ENCODE data around the gene RFX7. TPM values are rescaled to one million over a fixed set of nuclear protein-coding genes. Genes with fewer than 3 reads are reported as not detected.
"Not testable (repeated sequence)": the region's sequence is repeated elsewhere in the genome, so short reads cannot be mapped to it uniquely, and the experiment has no call there.

RFX7 gene
- total RNA-seq, result 34.0 and 36.3 TPM in 2 replicates

GRCh38 chr15:56243163-56244037 is at the start of gene RFX7:
TSS of gene RFX7 (minus strand) at chr15:56243879. CDS start at chr15:56243285, 594 bp downstream.
- Mint-ChIP-seq H3K27ac (peak within 1 kb of the TSS; percentile 99), H3K36me3 (ENCODE audit: low read depth) (peaks cover 9% of the 10 kb centered on the region), H3K4me1 (peaks cover 37% of the 10 kb centered on the region), H3K27me3 (no peaks in the 10 kb centered on the region), H3K9me3 (no peaks in the 10 kb centered on the region), H3K4me3 (peak within 1 kb of the TSS; percentile 98)
- intact Hi-C loops (cut with micrococcal nuclease), result loop anchor here (2.0 to 10.0 kb wide), 8 partner anchors 36 to 909 kb away; partner anchors contain the start of genes CCPG1, MNS1, NEDD4 and PIERCE2
- DNase-seq, result peak; percentile 94

GRCh38 chr15:56292546-56293316 is 49.1 kb upstream of the RFX7 start:
- intact Hi-C loops (cut with micrococcal nuclease), result no loop called here
- no peaks in the 10 kb centered on the region for H3K4me1 Mint-ChIP-seq
- H3K9me3 Mint-ChIP-seq, result peaks cover 9% of the 10 kb centered on the region
- peaks cover 2% of the 10 kb centered on the region for H3K27me3 Mint-ChIP-seq
- no peak for DNase-seq
- no peaks in the 10 kb centered on the region for H3K36me3 Mint-ChIP-seq (ENCODE audit: low read depth)
- no peak overlapping the region for H3K27ac Mint-ChIP-seq
- no peak overlapping the region for H3K4me3 Mint-ChIP-seq

- Mint-ChIP-seq H3K36me3 (ENCODE audit: low read depth) (no peaks in the 10 kb centered on the region), H3K27me3 (peaks cover 2% of the 10 kb centered on the region), H3K27ac (no peak overlapping the region), H3K4me1 (no peaks in the 10 kb centered on the region), H3K4me3 (no peak overlapping the region), H3K9me3 (peaks cover 9% of the 10 kb centered on the region)
- DNase-seq, result no peak
- intact Hi-C loops (cut with micrococcal nuclease), result no loop called here
Observed at GRCh38 chr15:56291741-56292140, 48.1 kb upstream of the RFX7 start.

DNA sequence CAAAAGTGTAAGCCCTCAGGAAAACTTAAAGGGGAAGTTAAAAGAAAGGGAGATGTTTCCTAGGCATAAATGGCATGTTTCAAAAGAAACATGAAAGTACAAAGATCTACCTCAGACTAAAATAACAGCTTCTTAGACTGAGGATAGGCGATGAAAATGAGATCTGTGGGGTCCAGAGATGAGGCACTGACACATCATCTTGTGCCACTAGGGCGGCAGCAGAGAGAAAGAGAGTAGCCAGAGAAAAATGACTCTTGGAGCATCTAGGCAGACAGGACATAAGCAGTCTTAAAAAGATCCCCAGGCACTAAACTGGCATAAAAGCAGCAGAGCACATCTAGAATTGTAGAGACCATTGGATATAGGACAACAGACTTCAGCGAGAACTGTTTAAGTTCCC is 42.5 kb upstream of the RFX7 start:
- intact Hi-C loops (cut with micrococcal nuclease), result no loop called here
- Mint-ChIP-seq H3K27me3 (peaks cover 6% of the 10 kb centered on the region), H3K4me3 (no peak overlapping the region), H3K36me3 (ENCODE audit: low read depth) (no peaks in the 10 kb centered on the region), H3K9me3 (peaks cover 9% of the 10 kb centered on the region), H3K27ac (no peak overlapping the region), H3K4me1 (no peaks in the 10 kb centered on the region)
- DNase-seq, result no peak

GRCh38 chr15:56281145-56281544 is 37.5 kb upstream of the RFX7 start:
- Mint-ChIP-seq H3K36me3 (ENCODE audit: low read depth) (no peaks in the 10 kb centered on the region), H3K27me3 (peaks cover 4% of the 10 kb centered on the region), H3K4me3 (no peak overlapping the region), H3K4me1 (no peaks in the 10 kb centered on the region), H3K27ac (no peak overlapping the region), H3K9me3 (peaks cover 4% of the 10 kb centered on the region)
- intact Hi-C loops (cut with micrococcal nuclease), result no loop called here
- no peak for DNase-seq

DNA sequence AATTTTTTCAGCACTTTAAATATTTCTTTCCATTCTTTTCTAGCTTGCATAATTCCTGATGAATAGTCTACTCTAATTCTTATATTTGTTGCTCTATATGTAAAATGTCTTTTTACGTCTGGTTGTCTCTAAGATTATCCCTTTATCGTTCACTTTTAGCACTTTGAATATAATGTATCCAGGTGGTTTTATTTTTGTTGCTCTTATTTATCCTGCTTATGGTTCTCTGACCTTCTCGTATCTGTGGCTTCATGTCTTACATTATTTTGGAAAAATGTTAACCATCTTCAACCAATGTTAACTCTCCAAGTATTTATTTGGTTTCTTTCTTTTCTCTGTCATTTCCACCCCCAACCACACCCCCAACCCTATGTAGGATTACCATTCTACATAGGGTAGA is 30.0 kb upstream of the RFX7 start:
- DNase-seq, result no peak
- intact Hi-C loops (cut with micrococcal nuclease), result no loop called here
- H3K4me1 Mint-ChIP-seq, result no peaks in the 10 kb centered on the region
- no peak overlapping the region for H3K4me3 Mint-ChIP-seq
- H3K27me3 Mint-ChIP-seq, result peaks cover 2% of the 10 kb centered on the region
- peaks cover 16% of the 10 kb centered on the region for H3K9me3 Mint-ChIP-seq
- no peaks in the 10 kb centered on the region for H3K36me3 Mint-ChIP-seq (ENCODE audit: low read depth)
- H3K27ac Mint-ChIP-seq, result no peak overlapping the region

- Mint-ChIP-seq H3K27me3 (peaks cover 2% of the 10 kb centered on the region), H3K9me3 (peaks cover 26% of the 10 kb centered on the region), H3K4me3 (no peak overlapping the region), H3K4me1 (no peaks in the 10 kb centered on the region), H3K27ac (no peak overlapping the region), H3K36me3 (ENCODE audit: low read depth) (no peaks in the 10 kb centered on the region)
- intact Hi-C loops (cut with micrococcal nuclease), result no loop called here
- DNase-seq, result no peak
Observed at GRCh38 chr15:56272454-56272853, 28.8 kb upstream of the RFX7 start.

DNA sequence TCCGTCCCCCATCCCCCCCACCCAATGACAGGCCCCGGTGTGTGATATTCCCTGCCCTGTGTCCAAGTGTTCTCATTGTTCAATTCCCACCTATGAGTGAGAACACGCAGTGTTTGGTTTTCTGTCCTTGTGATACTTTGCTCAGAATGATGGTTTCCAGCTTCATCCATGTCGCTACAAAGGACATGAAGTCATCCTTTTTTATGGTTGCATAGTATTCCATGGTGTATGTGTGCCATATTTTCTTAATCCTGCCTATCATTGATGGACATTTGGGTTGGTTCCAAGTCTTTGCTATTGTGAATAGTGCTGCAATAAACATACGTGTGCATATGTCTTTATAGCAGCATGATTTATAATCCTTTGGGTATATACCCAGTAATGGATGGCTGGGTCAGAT is 22.8 kb upstream of the RFX7 start:
- DNase-seq; intact Hi-C loops (cut with micrococcal nuclease); H3K4me3 Mint-ChIP-seq; H3K27ac Mint-ChIP-seq; H3K36me3 Mint-ChIP-seq (ENCODE audit: low read depth); H3K4me1 Mint-ChIP-seq; H3K27me3 Mint-ChIP-seq: not testable (repeated sequence)
- H3K9me3 Mint-ChIP-seq, result peaks cover 20% of the 10 kb centered on the region

GRCh38 chr15:56261854-56262509 is 18.3 kb upstream of the RFX7 start:
- no peaks in the 10 kb centered on the region for H3K36me3 Mint-ChIP-seq (ENCODE audit: low read depth)
- no peak overlapping the region for H3K4me3 Mint-ChIP-seq
- H3K27ac Mint-ChIP-seq, result no peak overlapping the region
- intact Hi-C loops (cut with micrococcal nuclease), result no loop called here
- no peak for DNase-seq
- H3K9me3 Mint-ChIP-seq, result peaks cover 3% of the 10 kb centered on the region
- H3K27me3 Mint-ChIP-seq, result peaks cover 12% of the 10 kb centered on the region
- H3K4me1 Mint-ChIP-seq, result no peaks in the 10 kb centered on the region

- H3K9me3 Mint-ChIP-seq; H3K36me3 Mint-ChIP-seq (ENCODE audit: low read depth); H3K4me1 Mint-ChIP-seq; H3K4me3 Mint-ChIP-seq; intact Hi-C loops (cut with micrococcal nuclease); H3K27ac Mint-ChIP-seq; DNase-seq: not testable (repeated sequence)
- H3K27me3 Mint-ChIP-seq, result peaks cover 39% of the 10 kb centered on the region
Observed at GRCh38 chr15:56257306-56257705, 13.6 kb upstream of the RFX7 start.

DNA sequence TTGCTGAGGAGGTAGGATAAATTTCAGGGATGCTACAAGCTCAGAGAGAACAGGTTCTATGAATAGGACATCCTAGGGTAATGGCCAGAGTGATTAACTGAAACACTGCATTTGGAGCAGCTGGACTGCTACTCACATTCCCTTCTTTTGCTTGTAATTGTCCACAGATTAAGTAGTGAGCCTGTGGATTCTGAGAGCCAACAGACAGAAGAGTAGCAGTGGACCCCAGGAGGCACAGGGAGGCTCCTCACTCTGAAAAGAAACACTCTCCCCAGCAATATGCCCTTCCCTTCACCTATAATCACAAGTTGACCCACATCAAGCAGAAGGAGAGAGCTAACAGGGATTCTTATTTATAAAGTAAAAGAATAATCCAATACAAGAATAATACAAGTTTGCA is 10.6 kb upstream of the RFX7 start:
- H3K9me3 Mint-ChIP-seq, result peaks cover 3% of the 10 kb centered on the region
- no peaks in the 10 kb centered on the region for H3K36me3 Mint-ChIP-seq (ENCODE audit: low read depth)
- peaks cover 55% of the 10 kb centered on the region for H3K27me3 Mint-ChIP-seq
- no peak overlapping the region for H3K4me3 Mint-ChIP-seq
- H3K4me1 Mint-ChIP-seq, result no peaks in the 10 kb centered on the region
- DNase-seq, result no peak
- no peak overlapping the region for H3K27ac Mint-ChIP-seq
- intact Hi-C loops (cut with micrococcal nuclease), result no loop called here

GRCh38 chr15:56252386-56252785 is 8.7 kb upstream of the RFX7 start:
- Mint-ChIP-seq H3K4me3 (no peak overlapping the region), H3K27ac (no peak overlapping the region), H3K36me3 (ENCODE audit: low read depth) (no peaks in the 10 kb centered on the region), H3K27me3 (peaks cover 47% of the 10 kb centered on the region), H3K4me1 (peaks cover under 1% of the 10 kb centered on the region), H3K9me3 (no peaks in the 10 kb centered on the region)
- no peak for DNase-seq
- intact Hi-C loops (cut with micrococcal nuclease), result no loop called here

DNA sequence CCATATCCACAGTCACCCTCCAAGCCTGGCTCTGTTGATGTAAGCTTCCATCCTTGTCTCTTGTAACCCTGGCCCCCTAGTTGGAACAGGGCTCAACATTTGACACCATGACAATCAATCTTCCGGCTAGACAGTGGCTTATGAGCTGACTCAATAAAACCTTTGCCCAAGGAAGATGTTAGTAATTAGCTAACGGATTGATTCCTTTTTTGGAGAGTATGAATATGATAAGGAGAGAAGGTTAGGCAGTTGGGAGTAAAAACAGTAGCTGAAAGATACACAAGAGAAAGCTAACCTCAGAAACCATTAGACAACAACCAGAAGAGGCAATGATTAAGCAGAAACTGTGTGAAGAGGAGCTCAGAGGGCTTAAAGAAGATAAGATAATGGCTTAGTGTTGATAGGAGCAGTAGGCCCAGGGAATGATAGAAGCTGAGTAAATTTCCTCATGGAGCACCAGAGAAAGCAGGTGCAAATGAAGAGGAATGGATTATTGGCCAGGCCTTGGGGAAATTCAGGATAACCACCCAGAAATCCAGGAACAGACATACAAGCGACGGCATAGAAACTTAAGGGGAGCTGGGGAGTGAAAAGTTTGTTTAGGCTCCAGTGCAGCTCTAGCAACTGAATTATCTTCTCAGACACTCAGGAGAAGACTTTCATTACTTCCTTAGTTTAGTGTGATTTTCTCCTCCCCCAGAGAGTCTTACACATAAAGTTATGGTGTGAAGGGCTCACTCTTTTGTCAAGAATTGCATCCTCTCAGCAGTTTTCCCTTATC is 7.8 kb upstream of the RFX7 start:
- peaks cover 40% of the 10 kb centered on the region for H3K27me3 Mint-ChIP-seq
- intact Hi-C loops (cut with micrococcal nuclease), result no loop called here
- H3K4me3 Mint-ChIP-seq, result no peak overlapping the region
- H3K36me3 Mint-ChIP-seq (ENCODE audit: low read depth), result no peaks in the 10 kb centered on the region
- H3K27ac Mint-ChIP-seq, result no peak overlapping the region
- H3K4me1 Mint-ChIP-seq, result peaks cover 3% of the 10 kb centered on the region
- H3K9me3 Mint-ChIP-seq, result no peaks in the 10 kb centered on the region
- no peak for DNase-seq
